Vagina (tissue), 2 donors: ENCODE measurements around the gene JADE1.

Experiments
- POLR2A ChIP-seq, 2 donors: fragments of 450-650 bp; IDR thresholded peaks; one replicate each; pipeline ENCODE4 v1.6.1; 2017; ENCODE audit warnings: antibody characterized with exemption in 2 of 2, mild to moderate bottlenecking in 2 of 2, moderate library complexity in 2 of 2
- TF ChIP-seq, protein P1 (sequence below), 3 experiments: fragments of 450-650 bp in 2 of 3; fragments of 200-600 bp in 1 of 3; sonication (generic) in 1 of 3; IDR thresholded peaks; one replicate each; pipeline ENCODE4 v1.5.1; 2017 to 2019; ENCODE audit warnings: antibody characterized with exemption in 3 of 3, mild to moderate bottlenecking in 2 of 3, moderate library complexity in 2 of 3

- TF ChIP-seq POLR2A (IDR thresholded peaks at IDR 0.05): no peak
- TF ChIP-seq, protein P1, sequence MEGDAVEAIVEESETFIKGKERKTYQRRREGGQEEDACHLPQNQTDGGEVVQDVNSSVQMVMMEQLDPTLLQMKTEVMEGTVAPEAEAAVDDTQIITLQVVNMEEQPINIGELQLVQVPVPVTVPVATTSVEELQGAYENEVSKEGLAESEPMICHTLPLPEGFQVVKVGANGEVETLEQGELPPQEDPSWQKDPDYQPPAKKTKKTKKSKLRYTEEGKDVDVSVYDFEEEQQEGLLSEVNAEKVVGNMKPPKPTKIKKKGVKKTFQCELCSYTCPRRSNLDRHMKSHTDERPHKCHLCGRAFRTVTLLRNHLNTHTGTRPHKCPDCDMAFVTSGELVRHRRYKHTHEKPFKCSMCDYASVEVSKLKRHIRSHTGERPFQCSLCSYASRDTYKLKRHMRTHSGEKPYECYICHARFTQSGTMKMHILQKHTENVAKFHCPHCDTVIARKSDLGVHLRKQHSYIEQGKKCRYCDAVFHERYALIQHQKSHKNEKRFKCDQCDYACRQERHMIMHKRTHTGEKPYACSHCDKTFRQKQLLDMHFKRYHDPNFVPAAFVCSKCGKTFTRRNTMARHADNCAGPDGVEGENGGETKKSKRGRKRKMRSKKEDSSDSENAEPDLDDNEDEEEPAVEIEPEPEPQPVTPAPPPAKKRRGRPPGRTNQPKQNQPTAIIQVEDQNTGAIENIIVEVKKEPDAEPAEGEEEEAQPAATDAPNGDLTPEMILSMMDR (IDR thresholded peaks at IDR 0.05): no peak
These were observed 33.6 kb upstream of the JADE1 start for GRCh38 chr4:128775916-128776315.
